HG03175 (cell line): ENCODE data around the gene CKS1B.
"Not testable (repeated sequence)": the region's sequence is repeated elsewhere in the genome, so short reads cannot be mapped to it uniquely, and the experiment has no call there.

Source experiments
- ATAC-seq: cut with Tn5 transposase; IDR thresholded peaks from one replicate; pipeline ENCODE4 v1.9.1; 2021; ENCODE audit warnings: mild to moderate bottlenecking, moderate library complexity; ENCODE audit not compliant: unreplicated experiment

The CKS1B gene

GRCh38 chr1:154983776-154984466, 9.4 kb downstream of the CKS1B start:
- ATAC-seq: no peak

GRCh38 chr1:154986736-154987135, 12.3 kb downstream of the CKS1B start:
- ATAC-seq: not testable (repeated sequence)

GRCh38 chr1:154987326-154987725, 12.8 kb downstream of the CKS1B start:
- no peak for ATAC-seq

- ATAC-seq: no peak
Observed at GRCh38 chr1:154988058-154988954, 13.8 kb downstream of the CKS1B start.

- no peak for ATAC-seq
Observed at GRCh38 chr1:154989195-154989860, 14.8 kb downstream of the CKS1B start.

GRCh38 chr1:154990276-154990675, 15.8 kb downstream of the CKS1B start:
- ATAC-seq: no peak

GRCh38 chr1:154992721-154993571, 18.5 kb downstream of the CKS1B start:
- ATAC-seq: no peak

- ATAC-seq: no peak
Observed at GRCh38 chr1:154993572-154994268, 19.2 kb downstream of the CKS1B start, which contains the start of gene LENEP. Gene LENEP (plus strand): TSS chr1:154993586. CDS start chr1:154993608, 22 bp downstream.

GRCh38 chr1:154994269-154994587, 19.7 kb downstream of the CKS1B start:
- ATAC-seq: no peak

GRCh38 chr1:154994591-154994990, 20.1 kb downstream of the CKS1B start:
- ATAC-seq: no peak

- ATAC-seq: not testable (repeated sequence)
Observed at GRCh38 chr1:154995301-154995983, 21.0 kb downstream of the CKS1B start.

- ATAC-seq: no peak
Observed at GRCh38 chr1:154996966-154997701, 22.7 kb downstream of the CKS1B start.

GRCh38 chr1:154998201-154998780, 23.8 kb downstream of the CKS1B start:
- ATAC-seq: no peak

- no peak for ATAC-seq
Observed at GRCh38 chr1:154998818-154999570, 24.5 kb downstream of the CKS1B start.

- no peak for ATAC-seq
Observed at GRCh38 chr1:154999571-155000410, 25.3 kb downstream of the CKS1B start.

GRCh38 chr1:155000411-155000725, 25.9 kb downstream of the CKS1B start:
- ATAC-seq: no peak
